K562 (cell line): ENCODE data around the gene LRP1. TPM values are rescaled to one million over a fixed set of nuclear protein-coding genes. Genes with fewer than 3 reads are reported as not detected.
A peak's percentile ranks its signal among the peaks of the same experiment; 100 is the strongest.

Experiments used
- EGR1 ChIP-seq: fragments of 450-650 bp; conservative IDR thresholded peaks from 2 replicates; pipeline ENCODE4 v1.6.1; 2017; ENCODE audit warnings: mild to moderate bottlenecking
- HOXB6 ChIP-seq: fragments of 250-450 bp; sonication (Bioruptor Pico); IDR thresholded peaks from 2 replicates; pipeline ENCODE4 v1.5.1; 2022; ENCODE audit warnings: mild to moderate bottlenecking, borderline replicate concordance
- MEF2D ChIP-seq: conservative IDR thresholded peaks from 2 replicates; pipeline ENCODE4 v1.6.1; 2016; ENCODE audit warnings: low read depth, missing genetic modification characterization, missing compliant biosample characterization
- NEUROD1 ChIP-seq: fragments of 150-350 bp; IDR thresholded peaks from 2 replicates; pipeline ENCODE4 v1.6.1; 2014; ENCODE audit warnings: borderline replicate concordance, low read length, low read depth; ENCODE audit not compliant: partially characterized antibody
- NRF1 ChIP-seq, 2 experiments: fragments of 450-650 bp; IDR thresholded peaks in 1 of 2; conservative IDR thresholded peaks in 1 of 2; 2 replicates each; pipeline ENCODE4 v1.6.1; 2014; ENCODE audit warnings: mild to moderate bottlenecking in 2 of 2
- PHB ChIP-seq: fragments of 250-450 bp; sonication (Bioruptor Pico); IDR thresholded peaks from 2 replicates; pipeline ENCODE4 v1.5.0; 2021
- POLR2G ChIP-seq: fragments of 200-400 bp; formaldehyde crosslinking; IDR thresholded peaks from 2 replicates; pipeline ENCODE4 v1.6.1; 2017; ENCODE audit warnings: low read depth, mild to moderate bottlenecking, antibody characterized with exemption, low read length, moderate library complexity
- SAFB2 ChIP-seq: fragments of 200-400 bp; formaldehyde crosslinking; IDR thresholded peaks from 2 replicates; pipeline ENCODE4 v1.6.1; 2018; ENCODE audit warnings: borderline replicate concordance, low read length, low read depth, moderate library complexity; ENCODE audit not compliant: severe bottlenecking
- ZC3H11A ChIP-seq: IDR thresholded peaks from 2 replicates; pipeline ENCODE4 v1.6.1; 2012; ENCODE audit warnings: low read depth, low read length, improper control_type of control experiment
- polyA plus RNA-seq, 8 experiments: library from polyadenylated mRNA; depleted of rRNA in 4 of 8; stranded (reverse) in 5 of 8; unstranded in 3 of 8; fragments of >200 nt; fragmentation: Nextera tagmentation in 2 of 8; fragmentation: Illumina TruSeq in 1 of 8; extraction: Ambion mirVana in 2 of 8; extraction: Trizol in 1 of 8; gene quantifications; 2 replicates each; pipeline versions ENCODE4 v1.2.1 to v1.2.3, GENCODE V29; 2011 to 2014; ENCODE audit warnings: inconsistent platforms in 1 of 8, missing spikeins in 1 of 8
- total RNA-seq, 7 experiments: library from RNA; depleted of rRNA in 6 of 7; stranded (reverse); fragments of >200 nt in 6 of 7; fragmentation: Illumina TruSeq in 2 of 7; extraction: Trizol in 2 of 7; gene quantifications; 2 replicates each; pipeline versions ENCODE4 v1.2.1 to v1.2.3, GENCODE V29; 2011 to 2021; ENCODE audit warnings: low replicate concordance in 1 of 7
- TF ChIP-seq, protein P1 (sequence below): fragments of 250-450 bp; sonication (Bioruptor Pico); IDR thresholded peaks from 2 replicates; pipeline ENCODE4 v1.5.0; 2021
- TF ChIP-seq, protein P2 (sequence below): fragments of 200-800 bp; sonication (Bioruptor generic); IDR thresholded peaks from 2 replicates; pipeline ENCODE4 v1.6.1; 2017; ENCODE audit warnings: missing genetic modification characterization, missing compliant biosample characterization
- TF ChIP-seq, protein P3 (sequence below): fragments of 250-450 bp; sonication (Bioruptor Pico); IDR thresholded peaks from 2 replicates; pipeline ENCODE4 v1.5.1; 2021; ENCODE audit warnings: mild to moderate bottlenecking
- TF ChIP-seq, protein P4 (sequence below): sonication (generic); formaldehyde crosslinking; IDR thresholded peaks from 2 replicates; pipeline ENCODE4 v1.8.0; 2022; ENCODE audit warnings: mild to moderate bottlenecking, missing genetic modification reagents, borderline replicate concordance
- TF ChIP-seq, protein P5 (sequence below): fragments of 450-650 bp; formaldehyde crosslinking; conservative IDR thresholded peaks from 2 replicates; pipeline ENCODE4 v1.4.0; 2022; ENCODE audit warnings: mild to moderate bottlenecking, missing genetic modification characterization
- TF ChIP-seq, protein P6 (sequence below), 2 experiments: fragments of 450-650 bp; IDR thresholded peaks; 2 replicates each; pipeline ENCODE4 v1.6.1; 2018; ENCODE audit warnings: mild to moderate bottlenecking in 2 of 2, low read depth in 1 of 2; ENCODE audit not compliant: partially characterized antibody in 2 of 2

The LRP1 gene
- total and polyA plus RNA-seq, 9 of the 15 experiments (the other 6 are each of a cell fraction or from before 2014, with no cell fraction given) = 0.04 to 0.64 (median 0.19) TPM; not detected in 2

DNA sequence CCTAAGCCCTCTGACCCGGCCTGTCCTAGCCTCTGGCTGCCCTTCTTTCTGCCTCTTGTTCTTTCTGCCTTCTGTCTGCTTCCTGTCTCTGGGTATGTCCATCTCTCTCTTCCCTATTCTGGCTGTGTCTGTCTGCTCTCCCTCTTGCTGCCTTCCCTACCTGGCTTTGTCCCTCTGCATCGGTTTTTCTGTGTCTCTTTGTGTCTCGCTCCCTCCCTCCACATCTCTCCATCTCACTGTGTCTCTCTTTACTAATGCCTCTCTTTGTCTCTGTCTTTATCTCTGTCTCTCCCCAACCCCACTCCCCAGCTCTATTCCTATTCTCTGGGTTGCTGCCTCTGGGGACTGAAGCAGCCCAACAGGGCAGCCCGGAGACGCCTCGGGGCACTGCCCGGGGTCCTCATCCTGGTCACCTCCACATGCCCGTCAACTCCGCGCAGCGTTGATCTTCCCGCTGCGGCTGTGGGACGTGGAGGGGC, 111.3 kb downstream of the LRP1 start (continued):
- TF ChIP-seq, protein P1, sequence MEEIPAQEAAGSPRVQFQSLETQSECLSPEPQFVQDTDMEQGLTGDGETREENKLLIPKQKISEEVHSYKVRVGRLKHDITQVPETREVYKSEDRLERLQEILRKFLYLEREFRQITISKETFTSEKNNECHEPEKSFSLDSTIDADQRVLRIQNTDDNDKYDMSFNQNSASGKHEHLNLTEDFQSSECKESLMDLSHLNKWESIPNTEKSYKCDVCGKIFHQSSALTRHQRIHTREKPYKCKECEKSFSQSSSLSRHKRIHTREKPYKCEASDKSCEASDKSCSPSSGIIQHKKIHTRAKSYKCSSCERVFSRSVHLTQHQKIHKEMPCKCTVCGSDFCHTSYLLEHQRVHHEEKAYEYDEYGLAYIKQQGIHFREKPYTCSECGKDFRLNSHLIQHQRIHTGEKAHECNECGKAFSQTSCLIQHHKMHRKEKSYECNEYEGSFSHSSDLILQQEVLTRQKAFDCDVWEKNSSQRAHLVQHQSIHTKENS (CRISPR knock-in tag) = no peak
- TF ChIP-seq PHB (no peak), POLR2G (no peak), EGR1 (no peak), HOXB6 (CRISPR knock-in tag) (no peak), SAFB2 (no peak), NEUROD1 (no peak), MEF2D (tag) (no peak), ZC3H11A (no peak), NRF1 (conservative IDR thresholded peaks at IDR 0.05 in 1 of 2, IDR thresholded peaks at IDR 0.05 in 1 of 2) (no peak)
- TF ChIP-seq, protein P2, sequence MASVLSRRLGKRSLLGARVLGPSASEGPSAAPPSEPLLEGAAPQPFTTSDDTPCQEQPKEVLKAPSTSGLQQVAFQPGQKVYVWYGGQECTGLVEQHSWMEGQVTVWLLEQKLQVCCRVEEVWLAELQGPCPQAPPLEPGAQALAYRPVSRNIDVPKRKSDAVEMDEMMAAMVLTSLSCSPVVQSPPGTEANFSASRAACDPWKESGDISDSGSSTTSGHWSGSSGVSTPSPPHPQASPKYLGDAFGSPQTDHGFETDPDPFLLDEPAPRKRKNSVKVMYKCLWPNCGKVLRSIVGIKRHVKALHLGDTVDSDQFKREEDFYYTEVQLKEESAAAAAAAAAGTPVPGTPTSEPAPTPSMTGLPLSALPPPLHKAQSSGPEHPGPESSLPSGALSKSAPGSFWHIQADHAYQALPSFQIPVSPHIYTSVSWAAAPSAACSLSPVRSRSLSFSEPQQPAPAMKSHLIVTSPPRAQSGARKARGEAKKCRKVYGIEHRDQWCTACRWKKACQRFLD (CRISPR knock-in tag) = no peak
- TF ChIP-seq, protein P3, sequence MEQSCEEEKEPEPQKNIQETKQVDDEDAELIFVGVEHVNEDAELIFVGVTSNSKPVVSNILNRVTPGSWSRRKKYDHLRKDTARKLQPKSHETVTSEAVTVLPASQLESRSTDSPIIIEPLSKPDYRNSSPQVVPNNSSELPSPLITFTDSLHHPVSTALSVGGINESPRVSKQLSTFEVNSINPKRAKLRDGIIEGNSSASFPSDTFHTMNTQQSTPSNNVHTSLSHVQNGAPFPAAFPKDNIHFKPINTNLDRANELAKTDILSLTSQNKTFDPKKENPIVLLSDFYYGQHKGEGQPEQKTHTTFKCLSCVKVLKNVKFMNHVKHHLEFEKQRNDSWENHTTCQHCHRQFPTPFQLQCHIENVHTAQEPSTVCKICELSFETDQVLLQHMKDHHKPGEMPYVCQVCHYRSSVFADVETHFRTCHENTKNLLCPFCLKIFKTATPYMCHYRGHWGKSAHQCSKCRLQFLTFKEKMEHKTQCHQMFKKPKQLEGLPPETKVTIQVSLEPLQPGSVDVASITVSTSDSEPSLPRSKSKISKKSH (CRISPR knock-in tag) = no peak
- TF ChIP-seq, protein P4, sequence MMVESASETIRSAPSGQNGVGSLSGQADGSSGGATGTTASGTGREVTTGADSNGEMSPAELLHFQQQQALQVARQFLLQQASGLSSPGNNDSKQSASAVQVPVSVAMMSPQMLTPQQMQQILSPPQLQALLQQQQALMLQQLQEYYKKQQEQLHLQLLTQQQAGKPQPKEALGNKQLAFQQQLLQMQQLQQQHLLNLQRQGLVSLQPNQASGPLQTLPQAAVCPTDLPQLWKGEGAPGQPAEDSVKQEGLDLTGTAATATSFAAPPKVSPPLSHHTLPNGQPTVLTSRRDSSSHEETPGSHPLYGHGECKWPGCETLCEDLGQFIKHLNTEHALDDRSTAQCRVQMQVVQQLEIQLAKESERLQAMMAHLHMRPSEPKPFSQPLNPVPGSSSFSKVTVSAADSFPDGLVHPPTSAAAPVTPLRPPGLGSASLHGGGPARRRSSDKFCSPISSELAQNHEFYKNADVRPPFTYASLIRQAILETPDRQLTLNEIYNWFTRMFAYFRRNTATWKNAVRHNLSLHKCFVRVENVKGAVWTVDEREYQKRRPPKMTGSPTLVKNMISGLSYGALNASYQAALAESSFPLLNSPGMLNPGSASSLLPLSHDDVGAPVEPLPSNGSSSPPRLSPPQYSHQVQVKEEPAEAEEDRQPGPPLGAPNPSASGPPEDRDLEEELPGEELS (CRISPR knock-in tag) = no peak
- TF ChIP-seq, protein P5, sequence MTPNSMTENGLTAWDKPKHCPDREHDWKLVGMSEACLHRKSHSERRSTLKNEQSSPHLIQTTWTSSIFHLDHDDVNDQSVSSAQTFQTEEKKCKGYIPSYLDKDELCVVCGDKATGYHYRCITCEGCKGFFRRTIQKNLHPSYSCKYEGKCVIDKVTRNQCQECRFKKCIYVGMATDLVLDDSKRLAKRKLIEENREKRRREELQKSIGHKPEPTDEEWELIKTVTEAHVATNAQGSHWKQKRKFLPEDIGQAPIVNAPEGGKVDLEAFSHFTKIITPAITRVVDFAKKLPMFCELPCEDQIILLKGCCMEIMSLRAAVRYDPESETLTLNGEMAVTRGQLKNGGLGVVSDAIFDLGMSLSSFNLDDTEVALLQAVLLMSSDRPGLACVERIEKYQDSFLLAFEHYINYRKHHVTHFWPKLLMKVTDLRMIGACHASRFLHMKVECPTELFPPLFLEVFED (CRISPR knock-in tag) = peak; percentile 81
- TF ChIP-seq, protein P6, sequence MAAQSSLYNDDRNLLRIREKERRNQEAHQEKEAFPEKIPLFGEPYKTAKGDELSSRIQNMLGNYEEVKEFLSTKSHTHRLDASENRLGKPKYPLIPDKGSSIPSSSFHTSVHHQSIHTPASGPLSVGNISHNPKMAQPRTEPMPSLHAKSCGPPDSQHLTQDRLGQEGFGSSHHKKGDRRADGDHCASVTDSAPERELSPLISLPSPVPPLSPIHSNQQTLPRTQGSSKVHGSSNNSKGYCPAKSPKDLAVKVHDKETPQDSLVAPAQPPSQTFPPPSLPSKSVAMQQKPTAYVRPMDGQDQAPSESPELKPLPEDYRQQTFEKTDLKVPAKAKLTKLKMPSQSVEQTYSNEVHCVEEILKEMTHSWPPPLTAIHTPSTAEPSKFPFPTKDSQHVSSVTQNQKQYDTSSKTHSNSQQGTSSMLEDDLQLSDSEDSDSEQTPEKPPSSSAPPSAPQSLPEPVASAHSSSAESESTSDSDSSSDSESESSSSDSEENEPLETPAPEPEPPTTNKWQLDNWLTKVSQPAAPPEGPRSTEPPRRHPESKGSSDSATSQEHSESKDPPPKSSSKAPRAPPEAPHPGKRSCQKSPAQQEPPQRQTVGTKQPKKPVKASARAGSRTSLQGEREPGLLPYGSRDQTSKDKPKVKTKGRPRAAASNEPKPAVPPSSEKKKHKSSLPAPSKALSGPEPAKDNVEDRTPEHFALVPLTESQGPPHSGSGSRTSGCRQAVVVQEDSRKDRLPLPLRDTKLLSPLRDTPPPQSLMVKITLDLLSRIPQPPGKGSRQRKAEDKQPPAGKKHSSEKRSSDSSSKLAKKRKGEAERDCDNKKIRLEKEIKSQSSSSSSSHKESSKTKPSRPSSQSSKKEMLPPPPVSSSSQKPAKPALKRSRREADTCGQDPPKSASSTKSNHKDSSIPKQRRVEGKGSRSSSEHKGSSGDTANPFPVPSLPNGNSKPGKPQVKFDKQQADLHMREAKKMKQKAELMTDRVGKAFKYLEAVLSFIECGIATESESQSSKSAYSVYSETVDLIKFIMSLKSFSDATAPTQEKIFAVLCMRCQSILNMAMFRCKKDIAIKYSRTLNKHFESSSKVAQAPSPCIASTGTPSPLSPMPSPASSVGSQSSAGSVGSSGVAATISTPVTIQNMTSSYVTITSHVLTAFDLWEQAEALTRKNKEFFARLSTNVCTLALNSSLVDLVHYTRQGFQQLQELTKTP (IDR thresholded peaks at IDR 0.05; ENCODE audit: low read depth in 1 of 2, partially characterized antibody in 2 of 2) = peak in 1 of 2 experiments; percentile 45
